OCI-LY7 (cell line): ENCODE data around the gene SFTPD. TPM values are rescaled to one million over a fixed set of nuclear protein-coding genes. Genes with fewer than 3 reads are reported as not detected.

Experiments used
- BruUV-seq: library from RNA; stranded (reverse); fragments of 400-500 nt; replicated peaks from 2 replicates; lab custom pipeline; 2021; lab: Mats Ljungman, UMichigan
- CTCF ChIA-PET: fragments of 300-600 bp; sonication (Branson Sonifier 250); formaldehyde crosslinking; loops from one replicate; lab custom pipeline; 2022; ENCODE audit warnings: antibody characterized with exemption; ENCODE audit not compliant: unreplicated experiment; lab: Charles Lee
- POLR2A ChIA-PET: fragments of 300-600 bp; sonication (Branson Sonifier 250); formaldehyde crosslinking; loops from one replicate; lab custom pipeline; 2022; ENCODE audit warnings: antibody characterized with exemption; lab: Charles Lee
- DNase-seq: peaks from one replicate; pipeline ENCODE4 v3.0.0-alpha.2; 2015; ENCODE audit warnings: low spot score
- H2AFZ ChIP-seq: fragments of 200-600 bp; sonication (generic), shearing (Covaris generic); 2 replicates; pipeline ENCODE4 v1.6.1; 2014; ENCODE audit warnings: mild to moderate bottlenecking, antibody characterized with exemption, low read length, moderate library complexity
- H3K27ac ChIP-seq: fragments of 200-600 bp; sonication (generic); 2 replicates; pipeline ENCODE4 v1.5.1; 2014; ENCODE audit warnings: mixed run types, low read depth, mild to moderate bottlenecking, moderate library complexity, low read length, inconsistent platforms; ENCODE audit not compliant: poor library complexity, severe bottlenecking
- H3K36me3 ChIP-seq: fragments of 200-600 bp; sonication (generic); 2 replicates; pipeline ENCODE4 v1.6.1; 2014; ENCODE audit warnings: mild to moderate bottlenecking, antibody characterized with exemption, low read length, moderate library complexity, mixed read lengths; ENCODE audit not compliant: insufficient read depth
- H3K4me1 ChIP-seq: fragments of 200-600 bp; sonication (generic); 2 replicates; pipeline ENCODE4 v1.5.1; 2014; ENCODE audit warnings: mild to moderate bottlenecking, low read length; ENCODE audit not compliant: insufficient read depth, poor library complexity, severe bottlenecking
- H3K4me2 ChIP-seq: fragments of 200-600 bp; sonication (generic); 2 replicates; pipeline ENCODE4 v1.6.1; 2014; ENCODE audit warnings: mild to moderate bottlenecking, low read length
- H3K4me3 ChIP-seq: fragments of 200-600 bp; sonication (generic); 2 replicates; pipeline ENCODE4 v1.5.1; 2014; ENCODE audit warnings: mild to moderate bottlenecking, low read depth, low read length; ENCODE audit not compliant: poor library complexity, severe bottlenecking
- H3K79me2 ChIP-seq: fragments of 200-600 bp; sonication (generic); 2 replicates; pipeline ENCODE4 v1.6.1; 2016; ENCODE audit warnings: low read depth, mild to moderate bottlenecking, low read length, moderate library complexity, mixed read lengths; ENCODE audit not compliant: insufficient read depth
- H3K9me2 ChIP-seq: fragments of 200-600 bp; sonication (generic); 2 replicates; pipeline ENCODE4 v1.6.1; 2016; ENCODE audit warnings: mild to moderate bottlenecking, low read length, mixed read lengths; ENCODE audit not compliant: insufficient read depth
- H3K9me3 ChIP-seq: fragments of 200-600 bp; sonication (generic); 2 replicates; pipeline ENCODE4 v1.6.1; 2014; ENCODE audit warnings: mild to moderate bottlenecking, mixed run types, low read length, mixed read lengths
- H4K20me1 ChIP-seq: fragments of 200-600 bp; sonication (generic); 2 replicates; pipeline ENCODE4 v1.6.1; 2014; ENCODE audit warnings: mild to moderate bottlenecking, antibody characterized with exemption, low read length, moderate library complexity, mixed read lengths; ENCODE audit not compliant: insufficient read depth
- CTCF ChIP-seq: fragments of 200-600 bp; sonication (generic); conservative IDR thresholded peaks from 2 replicates; pipeline ENCODE4 v1.5.1; 2014; ENCODE audit warnings: mild to moderate bottlenecking, antibody characterized with exemption, low read length, moderate library complexity, mixed read lengths
- EZH2phosphoT487 ChIP-seq: fragments of 200-600 bp; sonication (generic); IDR thresholded peaks from 2 replicates; pipeline ENCODE4 v1.6.1; 2018; ENCODE audit warnings: low read depth, borderline replicate concordance, mild to moderate bottlenecking, mixed run types, antibody characterized with exemption, low read length, moderate library complexity, mixed read lengths
- intact Hi-C: fragments of 100-400 bp; cut with micrococcal nuclease; formaldehyde crosslinking; loops from one replicate; pipeline ENCODE4 v1.10.0; 2022; ENCODE audit not compliant: unreplicated experiment
- total RNA-seq, 2 experiments: library from RNA; depleted of rRNA in 1 of 2; stranded (reverse); fragments of >200 nt in 1 of 2; shearing (Covaris generic) in 1 of 2; gene quantifications; 2 replicates each; pipeline ENCODE4 v1.2.3, GENCODE V29; 2014 to 2022

Gene SFTPD
- total RNA-seq, 2 experiments from 2014 or later: not detected

DNA sequence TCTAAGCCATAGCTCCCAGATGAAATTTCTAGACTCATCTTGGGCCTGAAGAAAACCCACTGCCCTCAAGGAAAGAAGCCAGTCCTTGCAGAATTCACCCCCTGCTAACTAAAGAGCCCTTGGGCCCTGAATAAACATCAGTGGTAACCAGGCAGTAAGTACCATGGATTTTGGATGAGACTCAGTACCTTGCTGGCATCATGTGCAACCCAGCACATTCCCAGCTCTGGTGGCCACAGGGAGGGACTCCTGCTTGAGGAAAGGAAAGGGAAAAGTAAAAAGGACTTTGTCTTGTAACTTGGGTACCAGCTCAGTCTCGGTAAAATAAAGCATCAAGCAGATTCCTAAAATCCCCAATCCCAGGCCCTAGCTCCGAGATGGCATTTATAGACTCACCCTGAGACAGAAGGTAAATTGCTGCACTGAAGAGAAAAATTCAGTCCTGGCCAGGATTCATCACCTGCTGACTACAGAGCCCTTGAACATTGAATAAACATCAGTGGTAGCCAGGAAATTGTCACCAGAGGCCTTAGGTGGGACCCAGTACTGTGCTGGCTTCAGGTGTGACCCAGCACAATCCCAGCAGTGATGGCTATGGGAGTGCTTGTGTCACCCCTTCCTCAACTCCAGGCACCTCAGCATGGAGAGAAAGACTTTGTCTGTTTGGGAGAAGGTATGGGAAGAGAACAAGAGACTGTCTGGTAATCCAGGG, 31.2 kb upstream of the SFTPD start:
- no peak overlapping the region for H3K27ac ChIP-seq
- H3K79me2 ChIP-seq: no peaks in the 10 kb centered on the region
- no peak overlapping the region for H3K4me3 ChIP-seq
- no peaks in the 10 kb centered on the region for H3K9me3 ChIP-seq
- H2AFZ ChIP-seq: no peak overlapping the region
- no peaks in the 10 kb centered on the region for H4K20me1 ChIP-seq
- BruUV-seq: no TSS peak
- intact Hi-C loops: no loop called here
- DNase-seq: no peak
- POLR2A ChIA-PET: interaction anchor here (0.6 kb wide), 1 partner anchor 434 kb away, joined by 3 read pairs; no protein-coding TSS in a partner anchor
- H3K36me3 ChIP-seq: no peaks in the 10 kb centered on the region
- no peaks in the 10 kb centered on the region for H3K9me2 ChIP-seq
- no peak for TF ChIP-seq EZH2phosphoT487
- TF ChIP-seq CTCF: no peak
- no peak overlapping the region for H3K4me2 ChIP-seq
- CTCF ChIA-PET: no interaction called here
- no peaks in the 10 kb centered on the region for H3K4me1 ChIP-seq

- no peak overlapping the region for H3K4me3 ChIP-seq
- CTCF ChIA-PET: no interaction called here
Measured at GRCh38 chr10:79979310-79979975, 30.5 kb upstream of the SFTPD start.

More at GRCh38 chr10:79979310-79979975, 30.5 kb upstream of the SFTPD start:
- no peaks in the 10 kb centered on the region for H3K9me2 ChIP-seq
- no peaks in the 10 kb centered on the region for H3K79me2 ChIP-seq
- POLR2A ChIA-PET: no interaction called here
- no peak for TF ChIP-seq EZH2phosphoT487
- TF ChIP-seq CTCF: no peak
- H3K36me3 ChIP-seq: no peaks in the 10 kb centered on the region
- no TSS peak for BruUV-seq
- H3K4me1 ChIP-seq: no peaks in the 10 kb centered on the region
- no peaks in the 10 kb centered on the region for H3K9me3 ChIP-seq
- no peaks in the 10 kb centered on the region for H4K20me1 ChIP-seq
- intact Hi-C loops: no loop called here
- H3K4me2 ChIP-seq: no peak overlapping the region
- H3K27ac ChIP-seq: no peak overlapping the region
- no peak for DNase-seq
- no peak overlapping the region for H2AFZ ChIP-seq
